HCT116 (cell line): ENCODE measurements around the gene HMG20A. TPM values are rescaled to one million over a fixed set of nuclear protein-coding genes. Genes with fewer than 3 reads are reported as not detected.

Source experiments
- ATAC-seq: fragments of 200-7000 bp; cut with Tn5 transposase; 2 replicates; pipeline ENCODE4 v1.9.1; 2020; ENCODE audit warnings: mild to moderate bottlenecking, moderate library complexity
- BruUV-seq: library from RNA; stranded (reverse); fragments of 400-500 nt; replicated peaks from 2 replicates; lab custom pipeline; 2021; lab: Mats Ljungman, UMichigan
- CTCF ChIA-PET: fragments of 300-600 bp; sonication (Branson Sonifier 250); formaldehyde crosslinking; loops from one replicate; lab custom pipeline; 2021; ENCODE audit warnings: antibody characterized with exemption; lab: Charles Lee
- POLR2A ChIA-PET: fragments of 300-600, 350-600 bp; sonication (Branson Sonifier 250); formaldehyde crosslinking; loops from one replicate; lab custom pipeline; 2021; ENCODE audit warnings: antibody characterized with exemption; lab: Charles Lee
- RAD21 ChIA-PET, 2 experiments: fragments of 300-600 bp; sonication (Branson Sonifier 250); formaldehyde crosslinking; loops; one replicate each; lab custom pipeline; 2023; ENCODE audit warnings: low total read pairs in 2 of 2; ENCODE audit not compliant: uncharacterized antibody in 2 of 2, unreplicated experiment in 2 of 2, low non-redundant PET in 1 of 2; lab: Charles Lee
- DNase-seq: peaks from one replicate; pipeline ENCODE4 v3.0.0-alpha.2; 2010; ENCODE audit warnings: low read depth, low spot score
- H2AFZ ChIP-seq: fragments of 200-600 bp; shearing (Covaris generic), sonication (generic); 2 replicates; pipeline ENCODE4 v1.6.1; 2017; ENCODE audit warnings: low read depth, mixed run types, mixed read lengths, antibody characterized with exemption, low read length; ENCODE audit not compliant: poor library complexity, severe bottlenecking
- H3K27ac ChIP-seq: 2 replicates; pipeline ENCODE4 v1.5.1; 2012; ENCODE audit warnings: low read depth, low read length
- H3K27me3 ChIP-seq: fragments of 200-600 bp; sonication (generic); 2 replicates; pipeline ENCODE4 v1.6.1; 2016; ENCODE audit warnings: mixed run types, low read length, mixed read lengths; ENCODE audit not compliant: insufficient read depth
- H3K36me3 ChIP-seq, 2 experiments: fragments of 200-500 bp in 1 of 2; fragments of 200-600 bp in 1 of 2; sonication (Bioruptor generic) in 1 of 2; sonication (generic) in 1 of 2; 2 replicates each; pipeline versions ENCODE4 v1.5.1 to v1.6.1; 2014 to 2016; ENCODE audit warnings: low read length in 2 of 2, inconsistent platforms in 1 of 2, mixed read lengths in 1 of 2, mixed run types in 1 of 2; ENCODE audit not compliant: insufficient read depth in 2 of 2, control insufficient read depth in 1 of 2
- H3K4me1 ChIP-seq, 2 experiments: fragments of 200-600 bp in 1 of 2; sonication (generic) in 1 of 2; 2 replicates each; pipeline versions ENCODE4 v1.5.1 to v1.6.1; 2012 to 2017; ENCODE audit warnings: low read length in 2 of 2, inconsistent platforms in 1 of 2, mild to moderate bottlenecking in 1 of 2, mixed read lengths in 1 of 2, mixed run types in 1 of 2, moderate library complexity in 1 of 2; ENCODE audit not compliant: insufficient read depth in 2 of 2, control insufficient read depth in 1 of 2
- H3K4me2 ChIP-seq: fragments of 200-600 bp; sonication (generic); 2 replicates; pipeline ENCODE4 v1.6.1; 2017; ENCODE audit warnings: mixed run types, low read length, mixed read lengths
- H3K4me3 ChIP-seq, 2 experiments: fragments of 200-600 bp in 1 of 2; sonication (generic) in 1 of 2; replicated peaks in 1 of 2; 2 replicates each; pipeline ENCODE4 v1.5.1; 2011 to 2016; ENCODE audit warnings: low read length in 2 of 2, control low read depth in 1 of 2, low read depth in 1 of 2, mild to moderate bottlenecking in 1 of 2, mixed read lengths in 1 of 2, mixed run types in 1 of 2
- H3K79me2 ChIP-seq: fragments of 200-600 bp; sonication (generic); 2 replicates; pipeline ENCODE4 v1.6.1; 2017; ENCODE audit warnings: mild to moderate bottlenecking, mixed run types, low read length, moderate library complexity, mixed read lengths; ENCODE audit not compliant: insufficient read depth
- H3K9ac ChIP-seq: fragments of 200-600 bp; sonication (generic); 2 replicates; pipeline ENCODE4 v1.6.1; 2016; ENCODE audit warnings: low read length, mixed read lengths
- H3K9me2 ChIP-seq: fragments of 200-600 bp; sonication (generic), shearing (Covaris generic); 2 replicates; pipeline ENCODE4 v1.6.1; 2017; ENCODE audit warnings: mixed run types, mild to moderate bottlenecking, moderate library complexity; ENCODE audit not compliant: insufficient read depth
- H3K9me3 ChIP-seq, 2 experiments: fragments of 200-500 bp in 1 of 2; fragments of 200-600 bp in 1 of 2; sonication (Bioruptor generic) in 1 of 2; sonication (generic) in 1 of 2; 2 replicates each; pipeline ENCODE4 v1.6.1; 2014 to 2017; ENCODE audit warnings: low read length in 2 of 2, mixed read lengths in 2 of 2, inconsistent platforms in 1 of 2, low read depth in 1 of 2, mild to moderate bottlenecking in 1 of 2, mixed run types in 1 of 2, moderate library complexity in 1 of 2; ENCODE audit not compliant: control insufficient read depth in 1 of 2, insufficient read depth in 1 of 2
- H4K20me1 ChIP-seq: fragments of 200-600 bp; sonication (generic), shearing (Covaris generic); 2 replicates; pipeline ENCODE4 v1.6.1; 2017; ENCODE audit warnings: mixed run types, mild to moderate bottlenecking, moderate library complexity; ENCODE audit not compliant: insufficient read depth
- CBX3 ChIP-seq: IDR thresholded peaks from 2 replicates; pipeline ENCODE4 v1.6.1; 2012; ENCODE audit warnings: low read depth
- CEBPB ChIP-seq: IDR thresholded peaks from 2 replicates; pipeline ENCODE4 v1.6.1; 2012; ENCODE audit warnings: low read depth
- EGR1 ChIP-seq: IDR thresholded peaks from 2 replicates; pipeline ENCODE4 v1.6.1; 2012; ENCODE audit warnings: low read depth
- ELF1 ChIP-seq: IDR thresholded peaks from 2 replicates; pipeline ENCODE4 v1.6.1; 2012; ENCODE audit warnings: low read depth, borderline replicate concordance
- EZH2phosphoT487 ChIP-seq: fragments of 200-600 bp; IDR thresholded peaks from 2 replicates; pipeline ENCODE4 v1.6.1; 2018; ENCODE audit warnings: antibody characterized with exemption, borderline replicate concordance
- FOSL1 ChIP-seq: IDR thresholded peaks from 2 replicates; pipeline ENCODE4 v1.6.1; 2012; ENCODE audit warnings: low read depth
- MAX ChIP-seq: IDR thresholded peaks from 2 replicates; pipeline ENCODE4 v1.6.1; 2012
- REST ChIP-seq: IDR thresholded peaks from 2 replicates; pipeline ENCODE4 v1.6.1; 2012; ENCODE audit warnings: low read depth
- SIN3A ChIP-seq: IDR thresholded peaks from 2 replicates; pipeline ENCODE4 v1.6.1; 2012; ENCODE audit warnings: low read depth
- SP1 ChIP-seq: IDR thresholded peaks from 2 replicates; pipeline ENCODE4 v1.6.1; 2012; ENCODE audit warnings: low read depth
- TCF7L2 ChIP-seq: IDR thresholded peaks from 2 replicates; pipeline ENCODE4 v1.7.0; 2011; ENCODE audit warnings: borderline replicate concordance, inconsistent platforms; ENCODE audit not compliant: insufficient read depth, insufficient read length; ENCODE audit errors: extremely low read depth
- YY1 ChIP-seq: IDR thresholded peaks from 2 replicates; pipeline ENCODE4 v1.6.1; 2011; ENCODE audit warnings: low read length, low read depth, moderate library complexity, mild to moderate bottlenecking; ENCODE audit not compliant: insufficient replicate concordance; ENCODE audit errors: extremely low read depth
- intact Hi-C: fragments of 100-400 bp; cut with micrococcal nuclease; formaldehyde crosslinking; loops from 2 replicates; pipeline ENCODE4 v1.10.0; 2022
- total RNA-seq: library from RNA; stranded (reverse); gene quantifications from one replicate; pipeline ENCODE4 v1.2.1, GENCODE V29; 2021; ENCODE audit not compliant: unreplicated experiment
- TF ChIP-seq, protein P1 (sequence below): IDR thresholded peaks from 2 replicates; pipeline ENCODE4 v1.6.1; 2012

The HMG20A gene
- total RNA-seq, 1 experiment from 2014 or later: 37.7 TPM

GRCh38 chr15:77426377-77426776 lies 5.7 kb downstream of the HMG20A start:
- no peak overlapping the region for H3K4me2 ChIP-seq
- H3K9me2 ChIP-seq: no peaks in the 10 kb centered on the region; the same call in 1 of the 2 replicates
- no TSS peak for BruUV-seq
- no peak overlapping the region for H2AFZ ChIP-seq
- RAD21 ChIA-PET: no interaction called here
- no peak overlapping the region for H3K27ac ChIP-seq
- no peaks in the 10 kb centered on the region; the same call in 1 of the 2 replicates for H4K20me1 ChIP-seq
- intact Hi-C loops: no loop called here
- POLR2A ChIA-PET: no interaction called here
- ATAC-seq (no peak), DNase-seq (no peak)
- H3K4me3 ChIP-seq: no peak overlapping the region
- CTCF ChIA-PET: no interaction called here
- H3K79me2 ChIP-seq: peaks cover 84% of the 10 kb centered on the region
- H3K9me3 ChIP-seq: no peaks in the 10 kb centered on the region
- H3K27me3 ChIP-seq: no peaks in the 10 kb centered on the region
- H3K4me1 ChIP-seq: peaks cover 5 to 6% of the 10 kb centered on the region in 2 experiments; a peak in 3 of 4 replicates
- no peaks in the 10 kb centered on the region for H3K36me3 ChIP-seq
- no peak for TF ChIP-seq CEBPB
- TF ChIP-seq SP1: no peak
- no peak for TF ChIP-seq REST
- no peak for TF ChIP-seq EZH2phosphoT487
- TF ChIP-seq YY1: no peak
- TF ChIP-seq FOSL1: no peak
- H3K9ac ChIP-seq: no peak overlapping the region

- Histone ChIP-seq H3K4me3 (no peak overlapping the region), H3K79me2 (peaks cover 82% of the 10 kb centered on the region), H3K4me1 (peaks cover 2% of the 10 kb centered on the region in 2 experiments; a peak in 3 of 4 replicates), H3K4me2 (no peak overlapping the region), H3K27me3 (no peaks in the 10 kb centered on the region), H3K9me3 (no peaks in the 10 kb centered on the region), H3K36me3 (no peaks in the 10 kb centered on the region), H2AFZ (no peak overlapping the region), H4K20me1 (no peaks in the 10 kb centered on the region; the same call in 1 of the 2 replicates), H3K9ac (no peak overlapping the region), H3K27ac (no peak overlapping the region), H3K9me2 (no peaks in the 10 kb centered on the region; the same call in 1 of the 2 replicates)
- intact Hi-C loops: no loop called here
- ATAC-seq: no peak
- DNase-seq: no peak
- RAD21 ChIA-PET: no interaction called here
- CTCF ChIA-PET: no interaction called here
- POLR2A ChIA-PET: no interaction called here
- BruUV-seq: no TSS peak
- no peak for TF ChIP-seq ELF1
- no peak for TF ChIP-seq REST
- TF ChIP-seq SIN3A: no peak
- TF ChIP-seq EZH2phosphoT487: no peak
- no peak for TF ChIP-seq FOSL1
- TF ChIP-seq EGR1: no peak
- TF ChIP-seq SP1: no peak
- TF ChIP-seq, protein P1, sequence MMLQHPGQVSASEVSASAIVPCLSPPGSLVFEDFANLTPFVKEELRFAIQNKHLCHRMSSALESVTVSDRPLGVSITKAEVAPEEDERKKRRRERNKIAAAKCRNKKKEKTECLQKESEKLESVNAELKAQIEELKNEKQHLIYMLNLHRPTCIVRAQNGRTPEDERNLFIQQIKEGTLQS: no peak
- TF ChIP-seq MAX: no peak
- no peak for TF ChIP-seq TCF7L2
- TF ChIP-seq CBX3: no peak
Observed at GRCh38 chr15:77426871-77427270, 6.2 kb downstream of the HMG20A start.
